Ovary (tissue), 9 donors: ENCODE data around the gene WWOX. TPM values are rescaled to one million over a fixed set of nuclear protein-coding genes. Genes with fewer than 3 reads are reported as not detected.
A peak's percentile ranks its signal among the peaks of the same experiment; 100 is the strongest.

ENCODE experiments used
- DNase-seq, 5 donors: peaks; one replicate each; pipeline ENCODE4 v3.0.0-alpha.2; 2019 to 2020
- H3K27ac ChIP-seq, 2 donors: fragments of 200-600 bp; one replicate each; pipeline versions ENCODE4 v1.5.1 to v1.8.0; 2019 to 2022
- H3K27me3 ChIP-seq: fragments of 200-600 bp; one replicate; pipeline ENCODE4 v1.8.0; 2022
- H3K36me3 ChIP-seq: fragments of 200-600 bp; sonication (generic); one replicate; pipeline ENCODE4 v1.5.1; 2019
- H3K4me1 ChIP-seq: one replicate; pipeline ENCODE4 v1.8.1; 2013; ENCODE audit warnings: mild to moderate bottlenecking, moderate library complexity; ENCODE audit not compliant: insufficient read depth
- H3K4me3 ChIP-seq: fragments of 200-600 bp; sonication (generic); one replicate; pipeline ENCODE4 v1.5.1; 2017
- H3K9me3 ChIP-seq, 2 donors: fragments of 200-600 bp in 1 of 2; sonication (generic) in 1 of 2; one replicate each; pipeline versions ENCODE4 v1.5.1 to v1.8.1; 2013 to 2019; ENCODE audit warnings: mild to moderate bottlenecking in 1 of 2, moderate library complexity in 1 of 2
- CTCF ChIP-seq, 3 donors: fragments of 450-650 bp in 2 of 3; fragments of 200-600 bp in 1 of 3; IDR thresholded peaks; one replicate each; pipeline versions ENCODE4 v1.5.1 to v1.8.0; 2016 to 2022; ENCODE audit warnings: antibody characterized with exemption in 3 of 3, mild to moderate bottlenecking in 1 of 3
- EP300 ChIP-seq: sonication (generic); formaldehyde crosslinking; IDR thresholded peaks from one replicate; pipeline ENCODE4 v1.6.1; 2017; ENCODE audit warnings: antibody characterized with exemption
- POLR2A ChIP-seq: fragments of 450-650 bp; IDR thresholded peaks from one replicate; pipeline ENCODE4 v1.6.1; 2017; ENCODE audit warnings: antibody characterized with exemption, mild to moderate bottlenecking, moderate library complexity
- WGBS, 3 donors: extraction: QIAGEN DNeasy Blood & Tissue Kit in 1 of 3; methylation state at CpG; one replicate each; pipeline versions ENCODE4 v1.1.5 to v1.1.7; 2013 to 2017; 5-methylcytosine and 5-hydroxymethylcytosine counted together
- intact Hi-C, 4 donors: fragments of 100-400 bp; cut with DNase I; formaldehyde crosslinking; loops; one replicate each; pipeline versions ENCODE4 v1.11.0 to v1.15.1; 2022 to 2023
- polyA plus RNA-seq, 2 donors: library from polyadenylated mRNA; stranded (reverse); fragments of 200-250 nt in 1 of 2; fragments of 350-450 nt in 1 of 2; fragmentation: Illumina TruSeq in 1 of 2; extraction: RNeasy Lipid Tissue Mini Kit (QIAGEN cat#74804) in 1 of 2; gene quantifications; one replicate each; pipeline ENCODE4 v1.2.3, GENCODE V29; 2013 to 2014
- total RNA-seq, 7 donors: library from RNA; depleted of rRNA in 2 of 7; stranded (reverse); fragments of >200 nt in 2 of 7; fragmentation: NEBNext Ultra II Directional in 3 of 7; extraction: Animal tissue kit (Norgen Biotek cat#: 25700) in 3 of 7; gene quantifications; one replicate each; pipeline versions ENCODE4 v1.1.0 to v1.2.4, GENCODE V29; 2016 to 2023
- donor health status: DM: no; HTN: no; CAD: no; lungs with moderate emphysema.
- donor health status: DM: no; HTN: no; CAD: no.
- donor health status: Bipolar disorder and iron deficiency.
- donor health status: DM: yes; HTN: yes; CAD: no.
- donor health status: DM: no; HTN: no; CAD: no.
- donor health status: DM: yes; HTN: yes; CAD: no.

Gene WWOX
- total and polyA plus RNA-seq, 9 donors: 11.0 to 40.5 (median 25.2) TPM

DNA sequence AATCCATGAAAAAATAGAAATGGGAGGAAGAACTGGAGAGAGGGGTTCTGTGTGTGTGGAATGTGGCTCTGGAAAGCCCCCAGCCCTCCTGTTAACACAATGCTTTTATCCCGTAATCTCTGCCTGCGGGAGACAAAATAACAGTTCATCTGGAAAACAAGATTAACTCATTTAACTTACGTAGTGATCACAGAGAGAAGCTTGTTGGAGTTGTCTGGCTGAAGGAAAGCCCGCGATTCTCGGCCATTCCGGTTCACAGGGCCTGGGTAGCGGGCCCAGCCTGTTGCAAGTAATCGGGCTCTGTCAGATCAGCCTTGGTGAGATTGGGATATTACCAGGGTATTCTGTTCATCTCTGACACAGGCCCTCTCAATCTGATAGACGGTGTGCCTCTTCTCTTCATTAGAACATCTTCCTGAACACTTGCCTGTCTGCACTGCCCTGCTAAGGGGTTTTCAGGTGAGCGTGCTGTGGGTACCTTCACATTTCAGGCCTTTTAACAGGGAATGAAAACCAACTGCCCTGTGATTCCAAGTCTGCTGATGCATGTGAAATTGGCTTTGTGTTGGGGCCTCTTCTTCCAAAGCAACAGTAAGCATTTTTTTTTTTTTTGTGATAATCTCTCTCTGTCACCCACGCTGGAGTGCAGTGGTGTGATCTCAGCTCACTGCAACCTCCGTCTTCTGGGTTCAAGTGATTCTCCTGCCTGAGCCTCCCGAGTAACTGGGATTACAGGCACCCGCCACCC, 609.9 kb downstream of the WWOX start:
- Histone ChIP-seq H3K27ac (no peak overlapping the region), H3K27me3 (no peaks in the 10 kb centered on the region), H3K36me3 (no peaks in the 10 kb centered on the region), H3K4me3 (no peak overlapping the region), H3K9me3 (no peaks in the 10 kb centered on the region), H3K4me1 (no peaks in the 10 kb centered on the region)
- DNase-seq: no peak
- TF ChIP-seq CTCF (IDR thresholded peaks at IDR 0.05) (no peak), POLR2A (no peak), EP300 (no peak)
- 93 to 97% (median 96%) methylated on average over 15 of the region's 15 CpGs for WGBS, 3 donors
- intact Hi-C loops: no loop called here

GRCh38 chr16:78715106-78715505, 615.7 kb downstream of the WWOX start:
- intact Hi-C loops: no loop called here
- Histone ChIP-seq H3K27me3 (no peaks in the 10 kb centered on the region), H3K9me3 (no peaks in the 10 kb centered on the region), H3K4me1 (no peaks in the 10 kb centered on the region), H3K36me3 (no peaks in the 10 kb centered on the region), H3K27ac (no peak overlapping the region), H3K4me3 (no peak overlapping the region)
- DNase-seq: no peak
- no peak for TF ChIP-seq CTCF (IDR thresholded peaks at IDR 0.05)
- 60 to 77% (median 65%) methylated on average over 3 of the region's 3 CpGs for WGBS, 3 donors

GRCh38 chr16:78715673-78716072, 616.2 kb downstream of the WWOX start:
- Histone ChIP-seq H3K27ac (no peak overlapping the region), H3K36me3 (no peaks in the 10 kb centered on the region), H3K27me3 (no peaks in the 10 kb centered on the region), H3K4me1 (no peaks in the 10 kb centered on the region), H3K4me3 (no peak overlapping the region), H3K9me3 (no peaks in the 10 kb centered on the region)
- intact Hi-C loops: no loop called here
- no peak for TF ChIP-seq EP300
- no peak for TF ChIP-seq POLR2A
- TF ChIP-seq CTCF (IDR thresholded peaks at IDR 0.05): no peak
- WGBS, 3 donors: 94 to 97% (median 95%) methylated on average over 4 of the region's 4 CpGs
- peak in 1 of 5 donors; percentile 29 for DNase-seq

- TF ChIP-seq EP300 (no peak), POLR2A (no peak), CTCF (IDR thresholded peaks at IDR 0.05) (no peak)
- no peaks in the 10 kb centered on the region for H3K27me3 ChIP-seq
- no peaks in the 10 kb centered on the region for H3K36me3 ChIP-seq
- intact Hi-C loops: no loop called here
- H3K27ac ChIP-seq: no peak overlapping the region
- H3K4me3 ChIP-seq: no peak overlapping the region
- DNase-seq: no peak
- no peaks in the 10 kb centered on the region for H3K9me3 ChIP-seq
- whole genome bisulfite sequencing, 3 donors: 40 to 51% (median 48%) methylated on average over 2 of the region's 2 CpGs
- no peaks in the 10 kb centered on the region for H3K4me1 ChIP-seq
Measured at GRCh38 chr16:78718141-78718540, 618.7 kb downstream of the WWOX start.
